CD14-positive monocyte (primary cell): ENCODE data around the gene KCNMB1. TPM values are rescaled to one million over a fixed set of nuclear protein-coding genes. Genes with fewer than 3 reads are reported as not detected.

Source experiments
- DNase-seq, 3 donors: peaks; one replicate each; pipeline ENCODE4 v3.0.0-alpha.2; 2011 to 2022
- H2AFZ ChIP-seq: 2 replicates; pipeline ENCODE4 v1.6.0; 2012; ENCODE audit warnings: mild to moderate bottlenecking, low read depth, low read length, inconsistent platforms; ENCODE audit not compliant: insufficient read depth, poor library complexity, severe bottlenecking
- H3K27ac ChIP-seq, 2 donors: 1 replicate in 1 of 2; 2 replicates in 1 of 2; pipeline ENCODE4 v1.5.1; 2012 to 2013; ENCODE audit warnings: low read length in 2 of 2, control low read depth in 1 of 2, inconsistent platforms in 1 of 2, low read depth in 1 of 2, mild to moderate bottlenecking in 1 of 2
- H3K27me3 ChIP-seq, 2 donors: one replicate each; pipeline versions ENCODE4 v1.6.0 to v1.6.1; 2011 to 2013; ENCODE audit warnings: low read length in 2 of 2; ENCODE audit not compliant: control insufficient read depth in 2 of 2, insufficient read depth in 2 of 2
- H3K36me3 ChIP-seq, 2 donors: replicated peaks in 1 of 2; 1 replicate in 1 of 2; 2 replicates in 1 of 2; pipeline versions ENCODE4 v1.5.1 to v1.6.1; 2012 to 2013; ENCODE audit warnings: low read length in 2 of 2, control low read depth in 1 of 2, inconsistent platforms in 1 of 2, mild to moderate bottlenecking in 1 of 2; ENCODE audit not compliant: insufficient read depth in 2 of 2, control insufficient read depth in 1 of 2
- H3K4me1 ChIP-seq, 2 donors: 1 replicate in 1 of 2; 2 replicates in 1 of 2; pipeline versions ENCODE4 v1.5.1 to v1.6.1; 2012 to 2013; ENCODE audit warnings: low read length in 2 of 2, control low read depth in 1 of 2, inconsistent platforms in 1 of 2, mild to moderate bottlenecking in 1 of 2, moderate library complexity in 1 of 2; ENCODE audit not compliant: insufficient read depth in 2 of 2, control insufficient read depth in 1 of 2
- H3K4me2 ChIP-seq: replicated peaks from 2 replicates; pipeline ENCODE3; 2012; ENCODE audit warnings: low read length, moderate library complexity, mild to moderate bottlenecking; ENCODE audit not compliant: poor library complexity, severe bottlenecking; ENCODE audit errors: extremely low read depth
- H3K4me3 ChIP-seq, 3 experiments: fragments of 200-600 bp in 1 of 3; sonication (generic) in 1 of 3; replicated peaks in 1 of 3; 1 replicate in 2 of 3; 2 replicates in 1 of 3; pipeline ENCODE4 v1.5.1; 2011 to 2013; ENCODE audit warnings: low read length in 3 of 3, mild to moderate bottlenecking in 3 of 3, control low read depth in 2 of 3, low read depth in 2 of 3, inconsistent platforms in 1 of 3, moderate library complexity in 1 of 3
- H3K79me2 ChIP-seq: 2 replicates; pipeline ENCODE4 v1.6.0; 2012; ENCODE audit warnings: mild to moderate bottlenecking, control low read depth, inconsistent platforms, low read length, moderate library complexity; ENCODE audit not compliant: insufficient read depth
- H3K9ac ChIP-seq: 2 replicates; pipeline ENCODE4 v1.6.0; 2017; ENCODE audit warnings: low read length, mild to moderate bottlenecking; ENCODE audit not compliant: insufficient read depth, poor library complexity, severe bottlenecking
- H3K9me3 ChIP-seq, 2 donors: replicated peaks in 1 of 2; 1 replicate in 1 of 2; 2 replicates in 1 of 2; pipeline versions ENCODE4 v1.5.1 to v1.6.1; 2012 to 2013; ENCODE audit warnings: low read length in 2 of 2, control low read depth in 1 of 2; ENCODE audit not compliant: control insufficient read depth in 1 of 2, insufficient read depth in 1 of 2
- H4K20me1 ChIP-seq: 2 replicates; pipeline ENCODE4 v1.6.0; 2012; ENCODE audit warnings: mild to moderate bottlenecking, low read length, control low read depth, moderate library complexity; ENCODE audit not compliant: insufficient read depth
- H3K27ac Mint-ChIP-seq, 7 donors: one replicate each; pipeline ENCODE4 v1.8.0; 2020; ENCODE audit warnings: mild to moderate bottlenecking in 7 of 7, mixed read lengths in 7 of 7, moderate library complexity in 6 of 7, inconsistent platforms in 2 of 7
- H3K27me3 Mint-ChIP-seq, 3 donors: one replicate each; pipeline ENCODE4 v1.8.0; 2021 to 2022; ENCODE audit warnings: low read depth in 3 of 3, mild to moderate bottlenecking in 3 of 3, mixed read lengths in 3 of 3, moderate library complexity in 3 of 3, inconsistent platforms in 1 of 3
- H3K36me3 Mint-ChIP-seq, 2 donors: one replicate each; pipeline ENCODE4 v1.8.0; 2020; ENCODE audit warnings: mixed read lengths in 2 of 2, inconsistent platforms in 1 of 2, mild to moderate bottlenecking in 1 of 2
- H3K4me1 Mint-ChIP-seq: one replicate; pipeline ENCODE4 v1.8.0; 2020; ENCODE audit warnings: mild to moderate bottlenecking, mixed read lengths
- H3K4me3 Mint-ChIP-seq, 2 donors: one replicate each; pipeline ENCODE4 v1.8.0; 2020; ENCODE audit warnings: mild to moderate bottlenecking in 2 of 2, mixed read lengths in 2 of 2, moderate library complexity in 1 of 2
- H3K9me3 Mint-ChIP-seq, 7 donors: one replicate each; pipeline ENCODE4 v1.8.0; 2020 to 2022; ENCODE audit warnings: mixed read lengths in 7 of 7, mild to moderate bottlenecking in 6 of 7, moderate library complexity in 6 of 7, inconsistent platforms in 2 of 7
- WGBS: methylation state at CpG from one replicate; pipeline ENCODE4 v1.1.5; 2013; ENCODE audit warnings: missing lambda C conversion rate; ENCODE audit not compliant: insufficient coverage; 5-methylcytosine and 5-hydroxymethylcytosine counted together
- intact Hi-C, 2 donors: fragments of 100-400 bp; cut with micrococcal nuclease; formaldehyde crosslinking; loops; one replicate each; pipeline versions ENCODE4 v1.15.0 to v1.15.1; 2023
- polyA plus RNA-seq, 3 donors: library from polyadenylated mRNA; depleted of rRNA in 1 of 3; unstranded in 2 of 3; stranded (reverse) in 1 of 3; fragments of 300-500 nt in 2 of 3; fragments of >200 nt in 1 of 3; fragmentation: Illumina TruSeq in 2 of 3; gene quantifications; 1 replicate in 2 of 3; 2 replicates in 1 of 3; pipeline ENCODE4 v1.2.3, GENCODE V29; 2012 to 2021
- TF ChIP-seq, protein P1 (sequence below): fragments of 200-600 bp; IDR thresholded peaks from one replicate; pipeline ENCODE4 v1.8.0; 2022; ENCODE audit warnings: antibody characterized with exemption, mild to moderate bottlenecking

KCNMB1 gene
- polyA plus RNA-seq, 3 donors: 0.79 to 20.8 (median 1.2) TPM

DNA sequence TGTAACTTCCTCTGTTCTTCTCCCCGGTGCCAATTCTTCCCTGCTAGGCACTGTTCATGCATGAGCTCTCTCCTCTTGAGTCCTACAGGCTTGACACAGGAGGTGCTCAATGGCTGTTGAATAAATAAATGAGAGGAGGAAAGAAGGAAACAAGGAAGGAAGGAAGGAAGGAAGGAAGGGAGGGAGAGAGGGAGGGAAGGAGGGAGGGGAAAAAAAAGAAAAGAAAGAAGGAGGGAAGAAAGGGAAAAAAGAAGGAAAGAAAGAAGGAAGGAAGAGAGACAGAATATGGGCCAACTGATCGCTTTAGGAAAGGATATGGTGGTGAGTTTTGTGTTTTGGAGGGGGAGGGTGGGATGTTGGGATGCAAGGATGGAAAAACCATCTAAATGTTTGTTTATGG, 6.4 kb downstream of the KCNMB1 start:
- H3K27ac Mint-ChIP-seq: peak overlapping the region in 3 of 7 donors; percentile 6 to 27 (median 24)
- Histone ChIP-seq H2AFZ (no peak overlapping the region), H3K4me3 (no peak overlapping the region), H3K9ac (no peak overlapping the region), H3K79me2 (peaks cover 28% of the 10 kb centered on the region), H3K9me3 (no peaks in the 10 kb centered on the region), H3K4me2 (no peak overlapping the region), H3K36me3 (peaks cover 58 to 80% of the 10 kb centered on the region in 2 donors), H4K20me1 (peaks cover 45% of the 10 kb centered on the region), H3K27ac (no peak overlapping the region), H3K27me3 (no peaks in the 10 kb centered on the region), H3K4me1 (peaks cover 7 to 17% of the 10 kb centered on the region in 2 donors)
- H3K27me3 Mint-ChIP-seq: peaks cover 0 to 4% (median 2%) of the 10 kb centered on the region in 3 donors
- peaks cover 18% of the 10 kb centered on the region for H3K4me1 Mint-ChIP-seq
- TF ChIP-seq, protein P1, sequence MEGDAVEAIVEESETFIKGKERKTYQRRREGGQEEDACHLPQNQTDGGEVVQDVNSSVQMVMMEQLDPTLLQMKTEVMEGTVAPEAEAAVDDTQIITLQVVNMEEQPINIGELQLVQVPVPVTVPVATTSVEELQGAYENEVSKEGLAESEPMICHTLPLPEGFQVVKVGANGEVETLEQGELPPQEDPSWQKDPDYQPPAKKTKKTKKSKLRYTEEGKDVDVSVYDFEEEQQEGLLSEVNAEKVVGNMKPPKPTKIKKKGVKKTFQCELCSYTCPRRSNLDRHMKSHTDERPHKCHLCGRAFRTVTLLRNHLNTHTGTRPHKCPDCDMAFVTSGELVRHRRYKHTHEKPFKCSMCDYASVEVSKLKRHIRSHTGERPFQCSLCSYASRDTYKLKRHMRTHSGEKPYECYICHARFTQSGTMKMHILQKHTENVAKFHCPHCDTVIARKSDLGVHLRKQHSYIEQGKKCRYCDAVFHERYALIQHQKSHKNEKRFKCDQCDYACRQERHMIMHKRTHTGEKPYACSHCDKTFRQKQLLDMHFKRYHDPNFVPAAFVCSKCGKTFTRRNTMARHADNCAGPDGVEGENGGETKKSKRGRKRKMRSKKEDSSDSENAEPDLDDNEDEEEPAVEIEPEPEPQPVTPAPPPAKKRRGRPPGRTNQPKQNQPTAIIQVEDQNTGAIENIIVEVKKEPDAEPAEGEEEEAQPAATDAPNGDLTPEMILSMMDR: no peak
- no peak for DNase-seq
- peaks cover 76 to 82% of the 10 kb centered on the region in 2 donors for H3K36me3 Mint-ChIP-seq
- intact Hi-C loops: no loop called here
- WGBS: 69% methylated on average over 1 of the region's 2 CpGs
- H3K9me3 Mint-ChIP-seq: peaks cover 0 to 2% (median 0%) of the 10 kb centered on the region in 7 donors
- H3K4me3 Mint-ChIP-seq: no peak overlapping the region

DNA sequence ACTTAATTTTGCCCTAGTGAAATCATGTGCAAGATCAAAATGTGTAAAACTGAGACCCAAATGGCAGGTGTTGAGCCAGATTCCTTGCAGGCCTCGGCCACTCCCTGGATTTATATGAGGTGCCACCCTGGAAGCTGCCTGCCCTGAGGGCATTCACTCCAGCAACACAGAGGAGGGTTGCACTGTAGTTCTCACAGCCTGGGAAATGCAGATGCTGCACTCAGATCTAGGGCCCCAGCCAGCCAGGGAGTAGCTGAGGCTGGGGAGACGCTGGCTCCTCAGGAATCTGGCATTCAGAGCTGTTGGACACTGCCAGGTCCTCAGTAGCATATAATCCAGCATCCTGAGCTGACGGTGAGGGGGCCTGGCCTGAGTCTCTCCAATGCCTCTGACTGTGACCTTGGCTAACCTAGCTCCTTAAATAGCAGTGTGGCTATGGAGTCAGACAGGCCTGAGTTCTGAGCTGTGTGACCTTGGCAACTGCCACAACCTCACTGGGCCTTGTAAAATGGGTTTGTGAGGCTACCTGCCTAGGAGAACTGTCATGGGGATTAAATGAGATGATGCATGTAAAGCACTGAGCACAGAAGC, 8.7 kb downstream of the KCNMB1 start:
- 97% methylated on average over 3 of the region's 3 CpGs for WGBS
- Mint-ChIP-seq H3K9me3 (peaks cover 0 to 3% (median 2%) of the 10 kb centered on the region in 7 donors), H3K4me1 (peaks cover 2% of the 10 kb centered on the region), H3K36me3 (peaks cover 77 to 89% of the 10 kb centered on the region in 2 donors), H3K4me3 (no peak overlapping the region), H3K27me3 (peaks cover 0 to 4% (median 2%) of the 10 kb centered on the region in 3 donors), H3K27ac (peak overlapping the region in 1 of 7 donors; percentile 13)
- no peak overlapping the region for H2AFZ ChIP-seq
- TF ChIP-seq, protein P1: no peak
- no peak overlapping the region for H3K9ac ChIP-seq
- H3K36me3 ChIP-seq: peaks cover 58 to 84% of the 10 kb centered on the region in 2 donors
- H3K4me1 ChIP-seq: no peaks in the 10 kb centered on the region
- no peak overlapping the region for H3K4me3 ChIP-seq
- no peak for DNase-seq
- H3K9me3 ChIP-seq: no peaks in the 10 kb centered on the region
- no peak overlapping the region for H3K4me2 ChIP-seq
- peaks cover 5% of the 10 kb centered on the region for H3K79me2 ChIP-seq
- no peaks in the 10 kb centered on the region for H3K27me3 ChIP-seq
- intact Hi-C loops: no loop called here
- peaks cover 22% of the 10 kb centered on the region for H4K20me1 ChIP-seq
- no peak overlapping the region for H3K27ac ChIP-seq
